ENCODE results near the gene PIN4.

Gene PIN4

GRCh38 chrX:72142794-72143608 lies 38.6 kb upstream of the PIN4 start:
- no peak overlapping the region for H3K4me2 ChIP-seq (ENCODE audit: low read length)
- peaks cover 7% of the 10 kb centered on the region for H3K4me1 ChIP-seq (ENCODE audit: low read length)
- H3K9ac ChIP-seq (ENCODE audit: low read length) = no peak overlapping the region
- H3K4me3 ChIP-seq (ENCODE audit: low read length) = no peak overlapping the region
- no peaks in the 10 kb centered on the region for H3K9me3 ChIP-seq (ENCODE audit: insufficient read depth, low read length)
- H3K27ac ChIP-seq (ENCODE audit: low read length) = no peak overlapping the region
- no peak for TF ChIP-seq CTCF (IDR thresholded peaks at IDR 0.05; ENCODE audit: low read depth, low read length)
- no peak for TF ChIP-seq EZH2phosphoT487 (IDR thresholded peaks at IDR 0.05; ENCODE audit: low read depth)
- no peaks in the 10 kb centered on the region for H3K79me2 ChIP-seq (ENCODE audit: low read length)
- H4K20me1 ChIP-seq (ENCODE audit: insufficient read depth, low read length) = no peaks in the 10 kb centered on the region
- no peaks in the 10 kb centered on the region for H3K27me3 ChIP-seq (ENCODE audit: low read depth, low read length)
- H2AFZ ChIP-seq (ENCODE audit: low read depth, low read length) = no peak overlapping the region
- H3K36me3 ChIP-seq (replicated peaks; ENCODE audit: low read depth, low read length) = no peaks in the 10 kb centered on the region

- TF ChIP-seq CTCF (IDR thresholded peaks at IDR 0.05; ENCODE audit: low read depth, low read length) (no peak), EZH2phosphoT487 (IDR thresholded peaks at IDR 0.05; ENCODE audit: low read depth) (no peak)
- H3K79me2 ChIP-seq (ENCODE audit: low read length) = no peaks in the 10 kb centered on the region
- no peaks in the 10 kb centered on the region for H3K27me3 ChIP-seq (ENCODE audit: low read depth, low read length)
- H3K36me3 ChIP-seq (replicated peaks; ENCODE audit: low read depth, low read length) = no peaks in the 10 kb centered on the region
- no peak overlapping the region for H2AFZ ChIP-seq (ENCODE audit: low read depth, low read length)
- H3K9me3 ChIP-seq (ENCODE audit: insufficient read depth, low read length) = no peaks in the 10 kb centered on the region
- no peaks in the 10 kb centered on the region for H4K20me1 ChIP-seq (ENCODE audit: insufficient read depth, low read length)
- H3K4me1 ChIP-seq (ENCODE audit: low read length) = peaks cover 7% of the 10 kb centered on the region
- H3K27ac ChIP-seq (ENCODE audit: low read length) = no peak overlapping the region
- H3K4me2 ChIP-seq (ENCODE audit: low read length) = no peak overlapping the region
- no peak overlapping the region for H3K4me3 ChIP-seq (ENCODE audit: low read length)
- no peak overlapping the region for H3K9ac ChIP-seq (ENCODE audit: low read length)
These were observed 38.0 kb upstream of the PIN4 start for GRCh38 chrX:72143609-72143907.

GRCh38 chrX:72145181-72145580 lies 36.4 kb upstream of the PIN4 start:
- Histone ChIP-seq H2AFZ (ENCODE audit: low read depth, low read length) (no peak overlapping the region), H3K9me3 (ENCODE audit: insufficient read depth, low read length) (no peaks in the 10 kb centered on the region), H3K27ac (ENCODE audit: low read length) (no peak overlapping the region), H3K27me3 (ENCODE audit: low read depth, low read length) (no peaks in the 10 kb centered on the region), H3K4me2 (ENCODE audit: low read length) (no peak overlapping the region), H3K4me3 (ENCODE audit: low read length) (no peak overlapping the region), H3K79me2 (ENCODE audit: low read length) (no peaks in the 10 kb centered on the region), H3K4me1 (ENCODE audit: low read length) (peaks cover 7% of the 10 kb centered on the region), H3K36me3 (replicated peaks; ENCODE audit: low read depth, low read length) (no peaks in the 10 kb centered on the region), H3K9ac (ENCODE audit: low read length) (no peak overlapping the region), H4K20me1 (ENCODE audit: insufficient read depth, low read length) (no peaks in the 10 kb centered on the region)
- TF ChIP-seq EZH2phosphoT487 (IDR thresholded peaks at IDR 0.05; ENCODE audit: low read depth) (no peak), CTCF (IDR thresholded peaks at IDR 0.05; ENCODE audit: low read depth, low read length) (no peak)

- H3K4me2 ChIP-seq (ENCODE audit: low read length) = no peak overlapping the region
- H3K9ac ChIP-seq (ENCODE audit: low read length) = no peak overlapping the region
- no peaks in the 10 kb centered on the region for H3K9me3 ChIP-seq (ENCODE audit: insufficient read depth, low read length)
- no peaks in the 10 kb centered on the region for H4K20me1 ChIP-seq (ENCODE audit: insufficient read depth, low read length)
- H3K36me3 ChIP-seq (replicated peaks; ENCODE audit: low read depth, low read length) = no peaks in the 10 kb centered on the region
- no peak for TF ChIP-seq CTCF (IDR thresholded peaks at IDR 0.05; ENCODE audit: low read depth, low read length)
- no peak for TF ChIP-seq EZH2phosphoT487 (IDR thresholded peaks at IDR 0.05; ENCODE audit: low read depth)
- no peak overlapping the region for H3K4me3 ChIP-seq (ENCODE audit: low read length)
- H3K4me1 ChIP-seq (ENCODE audit: low read length) = peaks cover 5% of the 10 kb centered on the region
- H3K79me2 ChIP-seq (ENCODE audit: low read length) = no peaks in the 10 kb centered on the region
- no peak overlapping the region for H2AFZ ChIP-seq (ENCODE audit: low read depth, low read length)
- no peak overlapping the region for H3K27ac ChIP-seq (ENCODE audit: low read length)
- H3K27me3 ChIP-seq (ENCODE audit: low read depth, low read length) = no peaks in the 10 kb centered on the region
These were observed 35.0 kb upstream of the PIN4 start for GRCh38 chrX:72146527-72146926.
